ENCODE data around the gene PANK2. TPM values are rescaled to one million over a fixed set of nuclear protein-coding genes. Genes with fewer than 3 reads are reported as not detected.

The PANK2 gene
- polyA plus RNA-seq, 1 of the 3 experiments (the other 2 are of a cell fraction), result 17.7 TPM

GRCh38 chr20:3925899-3926638, 36.9 kb downstream of the PANK2 start:
- CTCF ChIA-PET, result interaction anchor here (1.3 to 1.8 kb wide), 2 partner anchors 17 to 105 kb away, joined by 3 to 5 read pairs; partner anchors contain the start of gene AP5S1
- H3F3A ChIP-seq (replicated peaks; ENCODE audit: insufficient read depth), result peaks cover 40% of the 10 kb centered on the region
- H3K79me2 ChIP-seq (ENCODE audit: insufficient read depth), result peaks cover 44% of the 10 kb centered on the region
- WGBS (ENCODE audit: low lambda C conversion rate), result 83% methylated on average over 9 of the region's 9 CpGs
- no peak overlapping the region for H3K9ac ChIP-seq
- no peak for TF ChIP-seq SMC3 (IDR thresholded peaks at IDR 0.05; ENCODE audit: low read depth, low read length)
- TF ChIP-seq NFIC (IDR thresholded peaks at IDR 0.05; ENCODE audit: borderline replicate concordance), result no peak
- TF ChIP-seq EP300 (IDR thresholded peaks at IDR 0.05; ENCODE audit: borderline replicate concordance in 1 of 2, low read depth in 1 of 2, low read length in 1 of 2), result no peak
- no peak for TF ChIP-seq FOSL2 (IDR thresholded peaks at IDR 0.05; ENCODE audit: borderline replicate concordance, low read depth)
- TF ChIP-seq RFX5 (IDR thresholded peaks at IDR 0.05; ENCODE audit: low read length), result no peak
- TF ChIP-seq IRF3 (IDR thresholded peaks at IDR 0.05; ENCODE audit: low read depth, low read length), result no peak
- TF ChIP-seq EZH2phosphoT487 (IDR thresholded peaks at IDR 0.05; ENCODE audit: borderline replicate concordance, low read depth), result no peak
- no peak for TF ChIP-seq RXRA (IDR thresholded peaks at IDR 0.05; ENCODE audit: borderline replicate concordance, low read depth)
- TF ChIP-seq RAD21 (IDR thresholded peaks at IDR 0.05; ENCODE audit: low read length), result no peak
- no peak for TF ChIP-seq NRF1 (IDR thresholded peaks at IDR 0.05; ENCODE audit: low read depth, low read length)
- TF ChIP-seq RCOR1 (IDR thresholded peaks at IDR 0.05; ENCODE audit: low read length), result no peak
- TF ChIP-seq CHD2 (IDR thresholded peaks at IDR 0.05; ENCODE audit: low read length, partially characterized antibody), result no peak
- no peaks in the 10 kb centered on the region for H3K27me3 ChIP-seq (ENCODE audit: insufficient read depth)
- peaks cover 41% of the 10 kb centered on the region for H4K20me1 ChIP-seq (ENCODE audit: insufficient read depth)
- no peaks in the 10 kb centered on the region for H3K9me3 ChIP-seq
- no peak overlapping the region for H2AFZ ChIP-seq (ENCODE audit: low read depth)
- no peak overlapping the region for H3K4me3 ChIP-seq (ENCODE audit: low read depth in 2 of 2, low read length in 1 of 2)
- H3K9me2 ChIP-seq, result no peaks in the 10 kb centered on the region
- peaks cover 9 to 25% of the 10 kb centered on the region in 2 experiments; a peak in 2 of 4 replicates for H3K4me1 ChIP-seq (ENCODE audit: control insufficient read depth in 1 of 2, insufficient read depth in 2 of 2, low read depth in 1 of 2, low read length in 1 of 2)
- H3K36me3 ChIP-seq (replicated peaks in 1 of 2; ENCODE audit: control insufficient read depth in 1 of 2, insufficient read depth in 2 of 2, low read length in 1 of 2), result peaks cover 26 to 35% of the 10 kb centered on the region in 2 experiments
- POLR2A ChIA-PET, result interaction anchor here (0.5 kb wide), 1 partner anchor 71 kb away, joined by 3 read pairs; no protein-coding TSS in a partner anchor
- no peak overlapping the region for H3K27ac ChIP-seq (ENCODE audit: low read depth in 2 of 2, low read length in 1 of 2)
- DNase-seq, result no peak
- no peak overlapping the region for H3K4me2 ChIP-seq

GRCh38 chr20:3927486-3928291, 38.5 kb downstream of the PANK2 start:
- ChIA-PET POLR2A (interaction anchor here (1.0 kb wide), 1 partner anchor 12 kb away, joined by 3 read pairs; no protein-coding TSS in a partner anchor), CTCF (interaction anchor here (1.0 to 1.8 kb wide), 5 partner anchors 12 to 144 kb away, joined by 3 to 7 read pairs (median 5); no protein-coding TSS in a partner anchor)
- no peak for TF ChIP-seq EZH2phosphoT487 (IDR thresholded peaks at IDR 0.05; ENCODE audit: borderline replicate concordance, low read depth)
- TF ChIP-seq SIN3A (IDR thresholded peaks at IDR 0.05; ENCODE audit: borderline replicate concordance, low read depth, low read length), result 0 out of 2 replicates have a peak, but pooled peaks have one; percentile 17
- TF ChIP-seq NRF1 (IDR thresholded peaks at IDR 0.05; ENCODE audit: low read depth, low read length), result no peak
- no peak for TF ChIP-seq MEF2A (IDR thresholded peaks at IDR 0.05; ENCODE audit: borderline replicate concordance, low read depth)
- TF ChIP-seq FOXJ3 (CRISPR knock-in tag; IDR thresholded peaks at IDR 0.05), result no peak
- TF ChIP-seq RAD21 (IDR thresholded peaks at IDR 0.05; ENCODE audit: low read length), result no peak
- no peak for TF ChIP-seq MXI1 (IDR thresholded peaks at IDR 0.05; ENCODE audit: low read depth, low read length)
- no peak for TF ChIP-seq CHD2 (IDR thresholded peaks at IDR 0.05; ENCODE audit: low read length, partially characterized antibody)
- TF ChIP-seq TEAD4 (IDR thresholded peaks at IDR 0.05; ENCODE audit: borderline replicate concordance, insufficient read depth), result no peak
- 0 out of 2 replicates have a peak, but pooled peaks have one; percentile 47 for TF ChIP-seq POLR2AphosphoS5 (IDR thresholded peaks at IDR 0.05; ENCODE audit: low read depth, low read length)
- TF ChIP-seq RFX5 (IDR thresholded peaks at IDR 0.05; ENCODE audit: low read length), result no peak
- TF ChIP-seq ZBTB33 (IDR thresholded peaks at IDR 0.05; ENCODE audit: borderline replicate concordance, low read depth), result no peak
- TF ChIP-seq FOXM1 (IDR thresholded peaks at IDR 0.05; ENCODE audit: low read depth), result no peak
- TF ChIP-seq TCF12 (IDR thresholded peaks at IDR 0.05), result no peak
- no peak for TF ChIP-seq GABPA (IDR thresholded peaks at IDR 0.05; ENCODE audit: low read depth)
- H3K4me3 ChIP-seq (ENCODE audit: low read depth in 2 of 2, low read length in 1 of 2), result no peak overlapping the region
- H3K9me3 ChIP-seq, result no peaks in the 10 kb centered on the region
- H3K4me1 ChIP-seq (ENCODE audit: control insufficient read depth in 1 of 2, insufficient read depth in 2 of 2, low read depth in 1 of 2, low read length in 1 of 2), result peaks cover 8 to 23% of the 10 kb centered on the region in 2 experiments; a peak in 2 of 4 replicates
- H4K20me1 ChIP-seq (ENCODE audit: insufficient read depth), result peaks cover 26% of the 10 kb centered on the region
- H3K9me2 ChIP-seq, result no peaks in the 10 kb centered on the region
- no peak for DNase-seq
- H3K27me3 ChIP-seq (ENCODE audit: insufficient read depth), result no peaks in the 10 kb centered on the region
- H3K79me2 ChIP-seq (ENCODE audit: insufficient read depth), result peaks cover 28% of the 10 kb centered on the region
- peak overlapping the region; percentile 25 to 34; a peak in 3 of 4 replicates for H3K27ac ChIP-seq (ENCODE audit: low read depth in 2 of 2, low read length in 1 of 2)
- no peak overlapping the region for H2AFZ ChIP-seq (ENCODE audit: low read depth)
- peaks cover 20 to 32% of the 10 kb centered on the region in 2 experiments for H3K36me3 ChIP-seq (replicated peaks in 1 of 2; ENCODE audit: control insufficient read depth in 1 of 2, insufficient read depth in 2 of 2, low read length in 1 of 2)
- no peak overlapping the region for H3K9ac ChIP-seq
- peaks cover 56% of the 10 kb centered on the region for H3F3A ChIP-seq (replicated peaks; ENCODE audit: insufficient read depth)
- no peak overlapping the region for H3K4me2 ChIP-seq
- WGBS (ENCODE audit: low lambda C conversion rate), result 82% methylated on average over 10 of the region's 10 CpGs
